GM06990 (cell line): ENCODE results near the gene PYGO2.

Experiments
- DNase-seq: peaks from one replicate; pipeline ENCODE4 v3.0.0-alpha.2; 2011; ENCODE audit not compliant: insufficient read length; ENCODE audit errors: extremely low read depth
- H3K27me3 ChIP-seq: replicated peaks from 2 replicates; pipeline ENCODE4 v1.6.0; 2011; ENCODE audit warnings: low read length; ENCODE audit not compliant: control insufficient read depth, insufficient read depth
- H3K36me3 ChIP-seq: 2 replicates; pipeline ENCODE4 v1.5.1; 2011; ENCODE audit warnings: low read length; ENCODE audit not compliant: control insufficient read depth, insufficient read depth
- H3K4me3 ChIP-seq: replicated peaks from 2 replicates; pipeline ENCODE4 v1.5.1; 2011; ENCODE audit warnings: low read depth, mild to moderate bottlenecking, control low read depth, low read length
- TF ChIP-seq, protein P1 (sequence below): IDR thresholded peaks from 2 replicates; pipeline ENCODE4 v1.5.1; 2011; ENCODE audit warnings: low read length, control low read depth, mild to moderate bottlenecking, inconsistent platforms; ENCODE audit not compliant: insufficient read depth, poor library complexity, severe bottlenecking

PYGO2 gene

GRCh38 chr1:154941333-154942013 lies 20.1 kb downstream of the PYGO2 start:
- Histone ChIP-seq H3K27me3 (no peaks in the 10 kb centered on the region), H3K4me3 (peak overlapping the region; percentile 71), H3K36me3 (peaks cover 8% of the 10 kb centered on the region)
- TF ChIP-seq, protein P1, sequence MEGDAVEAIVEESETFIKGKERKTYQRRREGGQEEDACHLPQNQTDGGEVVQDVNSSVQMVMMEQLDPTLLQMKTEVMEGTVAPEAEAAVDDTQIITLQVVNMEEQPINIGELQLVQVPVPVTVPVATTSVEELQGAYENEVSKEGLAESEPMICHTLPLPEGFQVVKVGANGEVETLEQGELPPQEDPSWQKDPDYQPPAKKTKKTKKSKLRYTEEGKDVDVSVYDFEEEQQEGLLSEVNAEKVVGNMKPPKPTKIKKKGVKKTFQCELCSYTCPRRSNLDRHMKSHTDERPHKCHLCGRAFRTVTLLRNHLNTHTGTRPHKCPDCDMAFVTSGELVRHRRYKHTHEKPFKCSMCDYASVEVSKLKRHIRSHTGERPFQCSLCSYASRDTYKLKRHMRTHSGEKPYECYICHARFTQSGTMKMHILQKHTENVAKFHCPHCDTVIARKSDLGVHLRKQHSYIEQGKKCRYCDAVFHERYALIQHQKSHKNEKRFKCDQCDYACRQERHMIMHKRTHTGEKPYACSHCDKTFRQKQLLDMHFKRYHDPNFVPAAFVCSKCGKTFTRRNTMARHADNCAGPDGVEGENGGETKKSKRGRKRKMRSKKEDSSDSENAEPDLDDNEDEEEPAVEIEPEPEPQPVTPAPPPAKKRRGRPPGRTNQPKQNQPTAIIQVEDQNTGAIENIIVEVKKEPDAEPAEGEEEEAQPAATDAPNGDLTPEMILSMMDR: no peak
- peak; percentile 43 for DNase-seq

DNA sequence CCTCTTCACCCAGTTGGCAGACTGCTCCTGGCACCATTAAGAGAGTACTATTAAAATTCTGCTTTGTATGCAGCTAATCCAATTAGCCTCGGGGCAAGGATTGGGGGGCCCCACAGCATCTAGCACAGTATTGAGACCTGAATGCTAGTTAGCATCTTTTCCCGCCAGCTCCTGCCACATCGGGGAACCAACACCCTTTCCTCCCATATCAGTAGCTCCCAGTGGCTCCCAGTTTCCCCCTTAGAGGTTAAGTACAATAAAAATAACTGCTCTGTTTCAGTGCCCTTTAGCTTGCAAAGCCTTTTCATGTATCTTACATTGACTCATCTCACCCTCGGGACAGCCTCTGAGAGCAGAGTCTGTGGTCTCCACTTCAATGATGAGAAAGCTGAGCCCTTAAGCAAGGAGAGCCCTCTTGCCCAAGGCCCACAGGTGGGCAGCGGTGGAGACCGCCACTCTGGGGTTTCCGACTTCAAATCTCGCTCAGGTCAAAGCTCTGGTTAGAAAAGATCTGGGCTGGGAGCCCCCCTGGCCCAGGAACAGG lies 20.9 kb downstream of the PYGO2 start:
- H3K27me3 ChIP-seq: no peaks in the 10 kb centered on the region
- DNase-seq: peak; percentile 59
- H3K36me3 ChIP-seq: peaks cover 2% of the 10 kb centered on the region
- TF ChIP-seq, protein P1: no peak
- H3K4me3 ChIP-seq: peak overlapping the region; percentile 71

- TF ChIP-seq, protein P1: no peak
- peak overlapping the region; percentile 71 for H3K4me3 ChIP-seq
- H3K27me3 ChIP-seq: no peaks in the 10 kb centered on the region
- no peak for DNase-seq
- no peaks in the 10 kb centered on the region for H3K36me3 ChIP-seq
These were observed 21.4 kb downstream of the PYGO2 start for GRCh38 chr1:154940213-154940560.

DNA sequence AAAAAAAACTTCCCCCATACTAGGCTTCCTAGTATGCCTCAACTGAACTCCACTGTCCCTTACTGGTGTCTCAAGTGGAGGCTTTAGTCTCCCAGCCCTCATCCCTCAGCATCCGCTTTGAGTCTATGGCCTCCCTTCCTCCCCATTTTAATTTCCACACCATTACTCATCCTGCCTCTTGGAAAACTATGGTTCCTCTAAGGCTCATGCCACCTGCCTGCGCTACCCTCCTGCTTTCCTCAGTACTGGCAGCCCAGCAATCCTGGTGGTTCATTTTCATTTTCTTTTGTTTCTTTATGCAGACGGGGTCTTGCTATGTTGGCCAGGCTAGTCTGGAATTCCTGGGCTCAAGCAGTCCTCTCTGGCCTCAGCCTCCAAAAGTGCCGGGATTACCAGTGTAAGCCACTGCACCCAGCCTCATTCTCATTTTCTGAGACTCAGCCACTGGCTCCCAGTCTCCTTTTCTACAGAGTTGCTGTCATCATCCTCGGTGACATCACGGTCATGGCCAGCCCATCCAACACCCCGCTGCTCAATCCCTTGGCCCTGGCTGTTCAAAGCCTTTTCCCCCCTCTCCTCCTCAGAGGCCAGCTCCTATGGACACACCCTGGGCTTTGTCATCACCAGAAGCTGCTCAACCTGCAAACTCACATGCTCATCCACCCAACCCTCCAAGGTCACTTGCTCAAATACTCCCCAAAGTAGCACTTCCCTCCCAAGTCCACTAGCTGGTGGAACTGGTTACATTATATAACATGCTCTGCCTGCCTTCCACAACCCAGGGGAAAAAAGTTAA lies 22.8 kb downstream of the PYGO2 start:
- TF ChIP-seq, protein P1: no peak
- DNase-seq: no peak

DNA sequence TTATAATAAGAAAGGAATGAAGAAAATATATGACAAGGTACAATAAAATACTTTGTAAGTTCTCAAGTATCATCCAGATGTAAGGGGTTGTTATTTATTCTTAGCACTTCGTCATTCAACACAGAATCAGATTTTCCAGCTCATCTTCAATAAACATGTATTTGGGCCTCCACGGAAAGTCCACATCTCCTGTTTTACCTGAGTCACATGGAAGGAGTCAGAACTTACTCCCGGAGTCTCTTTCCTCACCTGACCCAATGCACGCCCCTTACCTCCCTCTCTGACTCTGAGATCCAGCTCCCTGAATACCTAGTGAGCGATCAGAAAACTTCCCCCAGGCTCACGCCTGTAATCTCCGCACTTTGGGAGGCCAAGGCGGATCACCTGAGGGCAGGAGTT lies 23.6 kb downstream of the PYGO2 start:
- no peak for DNase-seq
- no peaks in the 10 kb centered on the region for H3K27me3 ChIP-seq
- TF ChIP-seq, protein P1: no peak
- H3K4me3 ChIP-seq: peak overlapping the region; percentile 74
- peaks cover 2% of the 10 kb centered on the region; the same call in 1 of the 2 replicates for H3K36me3 ChIP-seq

More for the DNA sequence above, 22.8 kb downstream of the PYGO2 start:
- H3K4me3 ChIP-seq: no peak overlapping the region
- no peaks in the 10 kb centered on the region for H3K27me3 ChIP-seq
- H3K36me3 ChIP-seq: peaks cover 2% of the 10 kb centered on the region; the same call in 1 of the 2 replicates
